ENCODE measurements around the gene PACRG.
A peak's percentile ranks its signal among the peaks of the same experiment; 100 is the strongest.

The PACRG gene

GRCh38 chr6:163323274-163323673, 595.5 kb downstream of the PACRG start:
- FAIRE-seq = no peak
- DNase-seq (ENCODE audit: insufficient read length, low spot score) = no peak
- no peak for TF ChIP-seq POLR2A (IDR thresholded peaks at IDR 0.05; ENCODE audit: low read depth, low read length)

GRCh38 chr6:163323705-163324104, 595.9 kb downstream of the PACRG start:
- DNase-seq (ENCODE audit: insufficient read length, low spot score) = no peak
- no peak for FAIRE-seq
- no peak for TF ChIP-seq POLR2A (IDR thresholded peaks at IDR 0.05; ENCODE audit: low read depth, low read length)

GRCh38 chr6:163324326-163324687, 596.5 kb downstream of the PACRG start:
- no peak for TF ChIP-seq POLR2A (IDR thresholded peaks at IDR 0.05; ENCODE audit: low read depth, low read length)
- DNase-seq (ENCODE audit: insufficient read length, low spot score) (no peak), FAIRE-seq (no peak)

- DNase-seq (ENCODE audit: insufficient read length, low spot score) (peak; percentile 7), FAIRE-seq (no peak)
- TF ChIP-seq POLR2A (IDR thresholded peaks at IDR 0.05; ENCODE audit: low read depth, low read length) = no peak
Observed at GRCh38 chr6:163324688-163325389, 597.1 kb downstream of the PACRG start.

- FAIRE-seq (no peak), DNase-seq (ENCODE audit: insufficient read length, low spot score) (no peak)
- TF ChIP-seq POLR2A (IDR thresholded peaks at IDR 0.05; ENCODE audit: low read depth, low read length) = no peak
Observed at GRCh38 chr6:163325390-163325784, 597.6 kb downstream of the PACRG start.

GRCh38 chr6:163327165-163327880, 599.5 kb downstream of the PACRG start:
- FAIRE-seq (no peak), DNase-seq (ENCODE audit: insufficient read length, low spot score) (no peak)
- TF ChIP-seq POLR2A (IDR thresholded peaks at IDR 0.05; ENCODE audit: low read depth, low read length) = no peak

- no peak for TF ChIP-seq POLR2A (IDR thresholded peaks at IDR 0.05; ENCODE audit: low read depth, low read length)
- DNase-seq (ENCODE audit: insufficient read length, low spot score) = no peak
- no peak for FAIRE-seq
Observed at GRCh38 chr6:163327921-163328320, 600.1 kb downstream of the PACRG start.

- FAIRE-seq (no peak), DNase-seq (ENCODE audit: insufficient read length, low spot score) (no peak)
- TF ChIP-seq POLR2A (IDR thresholded peaks at IDR 0.05; ENCODE audit: low read depth, low read length) = no peak
Observed at GRCh38 chr6:163328411-163328810, 600.6 kb downstream of the PACRG start.

DNA sequence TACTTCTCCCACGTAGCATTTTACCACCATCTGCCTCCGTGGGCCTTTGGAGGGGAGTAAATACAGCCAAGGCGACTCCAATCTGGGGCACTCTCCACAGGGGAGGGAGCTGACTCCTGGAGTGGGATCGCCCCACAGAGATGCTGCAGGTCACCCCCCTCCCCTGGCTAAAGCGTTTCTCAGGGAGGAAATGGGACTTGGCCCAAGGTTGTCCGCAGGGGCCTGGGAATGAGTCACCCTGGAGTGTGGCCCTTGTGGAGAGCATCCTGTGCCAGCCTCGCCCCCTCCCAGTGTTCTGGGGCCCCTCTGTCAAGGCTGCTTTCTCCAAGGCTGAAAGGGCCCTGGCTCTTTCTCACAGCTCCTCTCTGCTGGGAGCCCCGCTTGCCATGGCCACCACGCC, 602.2 kb downstream of the PACRG start:
- FAIRE-seq (no peak), DNase-seq (ENCODE audit: insufficient read length, low spot score) (no peak)
- no peak for TF ChIP-seq POLR2A (IDR thresholded peaks at IDR 0.05; ENCODE audit: low read depth, low read length)

- no peak for TF ChIP-seq POLR2A (IDR thresholded peaks at IDR 0.05; ENCODE audit: low read depth, low read length)
- DNase-seq (ENCODE audit: insufficient read length, low spot score) (no peak), FAIRE-seq (no peak)
Observed at GRCh38 chr6:163331245-163331644, 603.5 kb downstream of the PACRG start.

DNA sequence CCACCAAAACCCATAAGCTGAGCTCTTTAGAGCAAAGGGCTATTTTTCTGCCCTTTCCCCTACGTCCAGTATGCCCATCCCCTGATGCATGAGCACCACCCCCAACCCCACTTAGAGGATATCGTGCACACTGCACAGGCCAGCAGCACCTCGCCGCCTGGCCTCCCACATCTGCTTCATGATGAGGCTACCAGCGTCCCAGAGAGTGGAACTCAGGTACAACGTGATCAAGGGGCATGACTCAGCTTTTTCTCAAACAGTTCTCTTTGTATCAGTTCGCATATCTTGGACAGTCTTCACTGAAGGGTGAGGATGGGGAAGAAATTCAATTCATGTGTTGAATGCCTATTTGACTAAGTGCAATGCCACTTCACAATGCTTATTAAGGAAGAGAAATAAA, 604.8 kb downstream of the PACRG start:
- no peak for DNase-seq (ENCODE audit: insufficient read length, low spot score)
- no peak for FAIRE-seq
- no peak for TF ChIP-seq POLR2A (IDR thresholded peaks at IDR 0.05; ENCODE audit: low read depth, low read length)

DNA sequence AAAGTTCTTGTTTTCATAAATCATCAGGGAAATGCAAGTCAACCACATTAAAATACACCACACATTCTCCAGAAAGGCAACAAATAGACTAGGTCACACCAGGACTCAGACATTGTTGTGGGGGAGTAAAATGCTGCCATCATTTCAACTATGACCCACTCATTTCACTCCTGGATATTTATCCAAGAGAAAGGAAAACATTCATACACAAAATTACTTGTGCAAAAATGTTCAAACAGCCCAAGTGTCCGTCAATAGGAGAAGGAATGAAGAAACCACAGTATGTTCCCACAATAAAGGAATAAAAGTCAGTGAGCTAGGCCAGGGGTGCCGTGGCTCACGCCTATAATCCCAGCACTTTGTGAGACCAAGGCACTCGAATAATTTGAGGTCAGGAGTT, 605.3 kb downstream of the PACRG start:
- no peak for TF ChIP-seq POLR2A (IDR thresholded peaks at IDR 0.05; ENCODE audit: low read depth, low read length)
- FAIRE-seq = no peak
- no peak for DNase-seq (ENCODE audit: insufficient read length, low spot score)

- no peak for FAIRE-seq
- TF ChIP-seq POLR2A (IDR thresholded peaks at IDR 0.05; ENCODE audit: low read depth, low read length) = no peak
- no peak for DNase-seq (ENCODE audit: insufficient read length, low spot score)
Observed at GRCh38 chr6:163333701-163334663, 606.2 kb downstream of the PACRG start.

- DNase-seq (ENCODE audit: insufficient read length, low spot score) (no peak), FAIRE-seq (no peak)
- no peak for TF ChIP-seq POLR2A (IDR thresholded peaks at IDR 0.05; ENCODE audit: low read depth, low read length)
Observed at GRCh38 chr6:163335056-163335455, 607.3 kb downstream of the PACRG start.

Measured in H54 (cell line).